SW480 (cell line): ENCODE measurements around the gene PACSIN1.

Source experiments
- DNase-seq: peaks from one replicate; pipeline ENCODE4 v3.0.0-alpha.2; 2016; ENCODE audit warnings: low spot score

PACSIN1 gene

DNA sequence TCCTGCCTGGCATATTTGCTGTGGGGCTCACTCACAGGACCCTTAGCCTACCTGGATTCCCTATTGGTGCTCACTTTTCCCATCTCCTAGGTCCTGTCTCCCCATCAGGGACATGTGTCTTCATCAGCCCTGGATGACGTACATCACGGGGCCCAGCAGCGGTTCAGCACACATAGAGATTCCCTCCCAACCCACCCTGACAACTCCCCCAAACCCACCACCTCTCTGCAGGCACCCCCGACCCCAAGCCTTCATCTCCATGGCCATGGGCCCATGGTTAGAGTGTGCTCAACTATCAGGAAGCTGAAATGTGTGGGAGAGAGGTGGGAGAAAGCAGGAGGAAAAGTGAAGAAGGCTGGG, 115.7 kb downstream of the PACSIN1 start:
- no peak for DNase-seq

DNA sequence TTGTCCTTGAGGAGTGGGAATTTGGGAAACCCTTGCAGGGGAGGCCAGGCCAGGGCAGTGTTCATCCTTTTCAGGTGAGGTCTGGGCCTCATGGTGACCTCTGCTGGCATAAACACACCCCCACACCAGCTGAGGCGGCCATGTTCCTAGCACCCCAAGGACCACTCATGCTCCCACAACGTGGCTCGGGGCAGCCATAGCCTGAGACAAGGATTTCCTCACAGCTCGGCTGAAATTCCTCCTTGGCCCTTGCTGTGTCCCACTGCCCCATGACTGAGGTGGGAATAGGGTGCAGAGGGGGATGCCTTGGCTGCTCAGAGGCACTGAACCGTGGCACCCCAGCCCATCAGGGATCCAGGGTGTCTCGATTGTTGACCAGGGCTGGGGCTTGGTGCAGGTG, 117.6 kb downstream of the PACSIN1 start:
- DNase-seq = no peak

DNA sequence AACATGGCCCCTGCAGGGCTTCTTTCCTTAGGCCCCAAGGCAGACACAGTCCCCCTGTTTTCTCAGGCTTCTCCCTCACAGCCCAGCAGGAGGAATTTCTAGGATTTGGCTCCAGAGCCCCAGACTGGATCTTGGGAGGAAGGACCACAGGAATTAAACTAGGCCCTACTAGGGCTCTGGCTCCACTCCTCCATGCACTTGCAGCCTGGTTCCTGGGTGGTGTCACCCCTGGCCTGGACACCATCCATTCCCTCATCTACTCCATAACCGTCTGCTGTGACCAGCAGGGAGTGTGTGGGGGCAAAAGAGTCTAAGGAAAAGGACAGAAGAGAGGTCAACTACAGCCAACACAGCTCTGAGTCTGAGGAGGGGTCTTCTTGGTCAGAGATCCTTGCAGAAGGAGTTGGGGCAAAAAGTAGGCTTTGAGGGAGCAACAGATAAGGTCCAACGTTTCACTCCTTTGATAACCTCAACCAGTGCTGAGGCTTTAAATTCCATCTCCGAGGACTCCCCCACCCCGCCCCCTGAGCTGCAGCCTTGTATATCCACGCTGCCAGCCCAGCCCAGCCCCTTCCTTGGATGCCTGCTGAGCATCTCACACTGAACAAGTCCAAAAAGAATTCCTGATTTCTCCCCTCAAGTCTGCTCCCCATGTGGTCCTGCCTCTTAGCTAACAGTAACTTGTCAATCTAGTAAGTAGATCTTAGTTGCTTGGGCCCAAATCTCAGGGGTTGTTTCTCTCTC, 118.2 kb downstream of the PACSIN1 start:
- no peak for DNase-seq

DNA sequence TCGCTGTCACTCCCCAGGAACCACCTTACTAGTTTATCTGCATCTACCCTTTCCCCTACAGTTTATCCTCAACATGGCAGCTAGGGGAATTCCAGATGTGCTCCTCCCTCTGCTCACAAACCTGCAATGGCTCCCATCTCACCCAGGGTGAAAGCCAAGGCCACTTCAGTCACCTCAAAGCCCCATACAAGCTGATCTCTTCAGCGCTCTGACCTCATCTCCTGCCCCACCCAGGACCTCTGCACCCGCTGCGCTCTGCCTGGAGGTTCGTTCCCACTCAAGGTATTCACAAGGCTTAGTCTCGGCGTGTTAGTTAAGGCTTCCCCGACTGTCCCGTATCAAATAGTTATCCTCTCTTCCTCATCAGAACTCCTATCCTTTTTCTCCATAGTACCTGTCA, 118.8 kb downstream of the PACSIN1 start:
- no peak for DNase-seq
